GM12873 (cell line): ENCODE measurements around the gene LRRC53.

Source experiments
- CTCF ChIP-seq: IDR thresholded peaks from 2 replicates; pipeline ENCODE4 v1.5.1; 2012; ENCODE audit warnings: low read depth, mild to moderate bottlenecking, moderate library complexity, low read length, control low read depth; ENCODE audit not compliant: insufficient read depth; ENCODE audit errors: missing control alignments

LRRC53 gene

GRCh38 chr1:74486036-74486435 is 26.4 kb downstream of the LRRC53 start:
- no peak for TF ChIP-seq CTCF

GRCh38 chr1:74485622-74486021 is 26.8 kb downstream of the LRRC53 start:
- no peak for TF ChIP-seq CTCF

- TF ChIP-seq CTCF = no peak
These were observed 30.8 kb downstream of the LRRC53 start for GRCh38 chr1:74481607-74482006.

- TF ChIP-seq CTCF = no peak
These were observed 32.3 kb downstream of the LRRC53 start for GRCh38 chr1:74480068-74480467.

- TF ChIP-seq CTCF = no peak
These were observed 33.4 kb downstream of the LRRC53 start for GRCh38 chr1:74478979-74479378.

- TF ChIP-seq CTCF = no peak
These were observed 37.8 kb downstream of the LRRC53 start for GRCh38 chr1:74474585-74474984.

- no peak for TF ChIP-seq CTCF
These were observed 40.9 kb downstream of the LRRC53 start for GRCh38 chr1:74471470-74471869.
